Measurements from ENCODE around the gene C21orf58. TPM values are rescaled to one million over a fixed set of nuclear protein-coding genes. Genes with fewer than 3 reads are reported as not detected.

C21orf58 gene
- total RNA-seq, 2 experiments from 2014 or later: 59.0 to 65.4 TPM

- ChIA-PET POLR2A (no interaction called here), CTCF (no interaction called here)
- peaks cover 21% of the 10 kb centered on the region for H3K4me1 Mint-ChIP-seq (ENCODE audit: low read depth)
- no peak overlapping the region for H3K4me3 Mint-ChIP-seq
- no peaks in the 10 kb centered on the region for H3K9me3 Mint-ChIP-seq (ENCODE audit: insufficient read depth)
- ATAC-seq (no peak), DNase-seq (no peak)
- peaks cover 42% of the 10 kb centered on the region for H3K36me3 Mint-ChIP-seq (ENCODE audit: low read depth)
- H3K27me3 Mint-ChIP-seq (ENCODE audit: low read depth): no peaks in the 10 kb centered on the region
- H3K27ac Mint-ChIP-seq: no peak overlapping the region
Measured at GRCh38 chr21:46299167-46299566, 24.5 kb downstream of the C21orf58 start.

- H3K36me3 Mint-ChIP-seq (ENCODE audit: low read depth): peaks cover 36% of the 10 kb centered on the region
- peak overlapping the region; percentile 56 for H3K27ac Mint-ChIP-seq
- POLR2A ChIA-PET: interaction anchor here (0.5 to 2.2 kb wide), 6 partner anchors 10 to 1959 kb away, joined by 3 to 7 read pairs (median 3); no protein-coding TSS in a partner anchor
- CTCF ChIA-PET: no interaction called here
- H3K27me3 Mint-ChIP-seq (ENCODE audit: low read depth): no peaks in the 10 kb centered on the region
- peak; percentile 14 for ATAC-seq
- no peaks in the 10 kb centered on the region for H3K9me3 Mint-ChIP-seq (ENCODE audit: insufficient read depth)
- peaks cover 21% of the 10 kb centered on the region for H3K4me1 Mint-ChIP-seq (ENCODE audit: low read depth)
- DNase-seq: no peak
- peak overlapping the region; percentile 40 for H3K4me3 Mint-ChIP-seq
Measured at GRCh38 chr21:46297338-46298271, 26.1 kb downstream of the C21orf58 start.

GRCh38 chr21:46295996-46296752 is 27.5 kb downstream of the C21orf58 start:
- peak overlapping the region; percentile 78 for H3K27ac Mint-ChIP-seq
- POLR2A ChIA-PET: interaction anchor here (0.7 to 2.2 kb wide), 4 partner anchors 10 to 27 kb away, joined by 3 to 7 read pairs (median 4); partner anchors contain the start of genes MCM3AP and YBEY
- CTCF ChIA-PET: no interaction called here

DNA sequence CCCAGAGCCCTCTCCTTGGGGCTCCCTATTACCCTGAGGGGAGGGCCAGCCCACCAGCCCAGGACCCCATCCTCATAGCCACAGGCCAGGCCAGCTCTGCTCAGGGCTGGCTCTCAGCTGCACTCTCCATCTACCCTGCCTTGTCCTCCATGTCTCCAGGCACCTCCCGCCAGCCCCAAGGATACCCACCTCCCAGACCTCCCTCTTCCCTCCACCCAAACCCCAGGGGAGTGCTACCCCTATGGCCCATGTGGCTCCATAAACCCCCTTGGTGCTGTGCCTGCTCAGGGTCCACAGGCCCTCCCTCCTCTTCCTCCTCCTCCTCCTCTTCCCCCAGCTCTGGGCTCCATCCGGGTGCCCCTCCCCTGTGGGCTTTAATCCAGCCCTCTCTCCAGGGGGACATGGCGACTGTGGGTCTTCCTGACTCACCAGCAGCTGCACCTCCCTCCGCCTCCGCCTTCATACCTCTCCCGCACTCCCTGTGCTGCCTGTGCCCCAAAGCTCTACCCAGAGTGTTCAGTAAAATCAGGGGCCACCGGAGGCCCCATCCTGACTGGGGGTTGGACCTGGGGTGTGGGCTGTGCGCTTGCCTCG is 28.4 kb downstream of the C21orf58 start:
- CTCF ChIA-PET: no interaction called here

More at GRCh38 chr21:46295996-46296752, 27.5 kb downstream of the C21orf58 start:
- Mint-ChIP-seq H3K27me3 (ENCODE audit: low read depth) (no peaks in the 10 kb centered on the region), H3K4me1 (ENCODE audit: low read depth) (peaks cover 28% of the 10 kb centered on the region), H3K9me3 (ENCODE audit: insufficient read depth) (no peaks in the 10 kb centered on the region), H3K4me3 (peak overlapping the region; percentile 42), H3K36me3 (ENCODE audit: low read depth) (peaks cover 41% of the 10 kb centered on the region)
- peak; percentile 82 for ATAC-seq
- peak; percentile 72 for DNase-seq

DNA sequence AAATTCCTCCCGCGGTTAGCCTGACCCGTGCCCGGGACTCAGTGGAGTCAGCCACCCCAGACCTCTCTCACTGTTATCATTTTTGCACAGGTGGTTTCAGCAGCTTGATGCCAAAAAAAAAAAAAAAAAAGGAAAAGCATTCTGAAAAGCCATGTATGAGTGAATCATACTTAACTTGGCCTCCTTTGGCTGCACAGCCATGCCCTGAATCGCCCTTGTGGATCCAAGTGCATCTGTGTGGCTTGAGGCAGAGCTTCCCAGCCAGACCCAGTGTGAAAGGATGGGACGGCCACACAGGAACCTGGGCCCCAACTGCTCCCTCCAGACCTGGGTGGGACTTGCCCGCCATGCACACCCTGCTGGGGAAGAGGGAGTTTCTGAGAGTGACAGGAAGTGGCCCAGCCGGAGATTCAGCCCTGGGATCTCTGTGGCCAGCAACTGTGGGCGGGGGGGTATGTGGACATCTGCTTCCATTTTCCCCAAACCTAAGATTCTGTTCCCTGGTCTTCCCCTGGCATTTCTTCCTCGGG is 29.0 kb downstream of the C21orf58 start:
- POLR2A ChIA-PET: interaction anchor here (0.5 kb wide), 1 partner anchor 28 kb away, joined by 3 read pairs; no protein-coding TSS in a partner anchor
- Mint-ChIP-seq H3K36me3 (ENCODE audit: low read depth) (peaks cover 33% of the 10 kb centered on the region), H3K4me1 (ENCODE audit: low read depth) (peaks cover 36% of the 10 kb centered on the region), H3K27ac (peak overlapping the region; percentile 70), H3K9me3 (ENCODE audit: insufficient read depth) (no peaks in the 10 kb centered on the region), H3K27me3 (ENCODE audit: low read depth) (no peaks in the 10 kb centered on the region), H3K4me3 (no peak overlapping the region)
- DNase-seq (peak; percentile 27), ATAC-seq (peak; percentile 30)
- CTCF ChIA-PET: no interaction called here

More for the DNA sequence above, 28.4 kb downstream of the C21orf58 start:
- DNase-seq (no peak), ATAC-seq (peak; percentile 27)
- Mint-ChIP-seq H3K27me3 (ENCODE audit: low read depth) (no peaks in the 10 kb centered on the region), H3K9me3 (ENCODE audit: insufficient read depth) (no peaks in the 10 kb centered on the region), H3K27ac (peak overlapping the region; percentile 70), H3K36me3 (ENCODE audit: low read depth) (peaks cover 37% of the 10 kb centered on the region), H3K4me3 (no peak overlapping the region), H3K4me1 (ENCODE audit: low read depth) (peaks cover 34% of the 10 kb centered on the region)
- POLR2A ChIA-PET: no interaction called here

DNA sequence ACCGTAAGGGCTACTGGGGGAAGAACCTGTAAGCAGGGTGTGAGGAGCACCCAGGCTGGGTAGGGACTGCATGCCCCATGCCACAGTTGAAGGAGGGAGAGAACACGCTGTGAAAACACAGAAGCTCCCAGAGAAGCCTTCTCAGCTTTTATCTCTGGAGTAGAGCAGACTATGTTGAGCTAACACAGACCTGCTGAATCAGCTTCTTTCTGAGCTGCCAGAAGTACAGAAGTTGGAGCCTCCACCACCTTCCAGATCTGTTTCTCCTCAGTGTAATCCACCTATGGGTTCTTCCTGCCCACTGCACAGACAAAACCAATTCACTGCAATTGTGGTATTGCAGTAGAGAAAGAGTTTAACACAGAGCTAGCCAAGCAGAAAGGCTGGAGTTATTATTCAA is 32.1 kb downstream of the C21orf58 start:
- ATAC-seq: no peak
- DNase-seq: no peak
- Mint-ChIP-seq H3K27me3 (ENCODE audit: low read depth) (no peaks in the 10 kb centered on the region), H3K4me3 (no peak overlapping the region), H3K9me3 (ENCODE audit: insufficient read depth) (no peaks in the 10 kb centered on the region), H3K4me1 (ENCODE audit: low read depth) (peaks cover 50% of the 10 kb centered on the region), H3K27ac (peak overlapping the region; percentile 49), H3K36me3 (ENCODE audit: low read depth) (peaks cover 32% of the 10 kb centered on the region)
- ChIA-PET CTCF (no interaction called here), POLR2A (no interaction called here)

GRCh38 chr21:46289655-46290179 is 34.0 kb downstream of the C21orf58 start:
- H3K4me1 Mint-ChIP-seq (ENCODE audit: low read depth): peaks cover 42% of the 10 kb centered on the region
- H3K27ac Mint-ChIP-seq: no peak overlapping the region
- ChIA-PET POLR2A (no interaction called here), CTCF (no interaction called here)
- H3K36me3 Mint-ChIP-seq (ENCODE audit: low read depth): peaks cover 36% of the 10 kb centered on the region
- no peaks in the 10 kb centered on the region for H3K27me3 Mint-ChIP-seq (ENCODE audit: low read depth)
- no peak for ATAC-seq
- H3K4me3 Mint-ChIP-seq: no peak overlapping the region
- H3K9me3 Mint-ChIP-seq (ENCODE audit: insufficient read depth): no peaks in the 10 kb centered on the region
- no peak for DNase-seq

DNA sequence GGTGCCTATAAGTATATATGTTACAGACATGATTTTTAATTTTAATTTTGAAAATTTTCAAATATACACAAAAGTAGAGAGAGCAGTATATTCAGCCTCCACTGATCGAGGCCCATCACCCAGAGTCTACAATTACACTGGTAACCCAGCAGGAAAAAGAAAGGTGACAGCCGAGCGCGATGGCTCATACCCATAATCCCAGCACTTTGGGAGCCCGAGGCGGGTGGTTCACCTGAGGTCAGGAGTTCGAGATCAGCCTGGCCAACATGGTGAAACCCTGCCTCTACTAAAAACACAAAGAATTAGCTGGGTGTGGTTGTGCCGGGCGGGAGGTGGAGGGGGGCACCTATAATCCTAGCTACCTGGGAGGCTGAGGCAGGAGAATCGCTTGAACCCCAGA is 36.1 kb downstream of the C21orf58 start:
- Mint-ChIP-seq H3K4me1 (ENCODE audit: low read depth) (peaks cover 59% of the 10 kb centered on the region), H3K4me3 (no peak overlapping the region), H3K36me3 (ENCODE audit: low read depth) (peaks cover 53% of the 10 kb centered on the region), H3K9me3 (ENCODE audit: insufficient read depth) (no peaks in the 10 kb centered on the region), H3K27ac (no peak overlapping the region), H3K27me3 (ENCODE audit: low read depth) (no peaks in the 10 kb centered on the region)
- ChIA-PET POLR2A (no interaction called here), CTCF (no interaction called here)
- ATAC-seq (no peak), DNase-seq (no peak)

DNA sequence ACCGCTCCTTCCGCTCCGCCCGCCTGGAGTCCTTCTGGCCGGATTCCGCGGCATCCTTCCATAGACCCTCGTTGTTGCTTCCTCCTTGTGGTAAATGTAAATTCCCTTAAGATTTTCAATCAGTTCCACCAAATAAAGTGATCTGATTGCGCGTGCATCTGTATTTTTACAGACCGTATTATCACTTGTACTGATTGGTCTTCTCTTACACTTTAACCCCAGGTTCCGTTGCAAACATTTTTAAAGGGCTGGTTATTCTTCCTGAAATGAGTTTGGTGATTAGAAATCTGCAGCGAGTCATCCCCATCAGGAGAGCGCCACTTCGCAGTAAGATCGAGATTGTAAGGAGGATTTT is 37.0 kb downstream of the C21orf58 start:
- Mint-ChIP-seq H3K27me3 (ENCODE audit: low read depth) (no peaks in the 10 kb centered on the region), H3K27ac (peak overlapping the region; percentile 96), H3K4me3 (peak overlapping the region; percentile 95), H3K4me1 (ENCODE audit: low read depth) (peaks cover 60% of the 10 kb centered on the region), H3K36me3 (ENCODE audit: low read depth) (peaks cover 50% of the 10 kb centered on the region), H3K9me3 (ENCODE audit: insufficient read depth) (no peaks in the 10 kb centered on the region)
- ChIA-PET POLR2A (interaction anchor here (1.5 to 2.5 kb wide), 2 partner anchors 9 to 36 kb away, joined by 4 to 8 read pairs; partner anchors contain the start of gene C21orf58), CTCF (no interaction called here)
- ATAC-seq: peak; percentile 1
- no peak for DNase-seq

GRCh38 chr21:46285761-46286647 is 37.7 kb downstream of the C21orf58 start, which contains the start of gene YBEY:
YBEY (plus strand) TSS chr21:46286342; CDS start chr21:46286914, 572 bp downstream.
- peaks cover 47% of the 10 kb centered on the region for H3K36me3 Mint-ChIP-seq (ENCODE audit: low read depth)
- CTCF ChIA-PET: interaction anchor here (1.3 to 3.1 kb wide), 4 partner anchors 11 to 341 kb away, joined by 3 to 21 read pairs (median 4); a partner anchor contains a TSS
- peak; percentile 88 for ATAC-seq
- no peaks in the 10 kb centered on the region for H3K27me3 Mint-ChIP-seq (ENCODE audit: low read depth)
- peak; percentile 92 for DNase-seq
- peaks cover 58% of the 10 kb centered on the region for H3K4me1 Mint-ChIP-seq (ENCODE audit: low read depth)
- H3K9me3 Mint-ChIP-seq (ENCODE audit: insufficient read depth): no peaks in the 10 kb centered on the region
- H3K4me3 Mint-ChIP-seq: peak within 1 kb of the TSS; percentile 95
- POLR2A ChIA-PET: interaction anchor here (1.0 to 2.5 kb wide), 5 partner anchors 10 to 313 kb away, joined by 4 to 8 read pairs (median 4); partner anchors contain the start of gene C21orf58
- H3K27ac Mint-ChIP-seq: peak within 1 kb of the TSS; percentile 96
